HG03039 (cell line): ENCODE data around the gene ZEB2.

ENCODE experiments used
- ATAC-seq: cut with Tn5 transposase; IDR thresholded peaks from one replicate; pipeline ENCODE4 v1.9.1; 2021; ENCODE audit warnings: mild to moderate bottlenecking, moderate library complexity; ENCODE audit not compliant: unreplicated experiment

The ZEB2 gene

GRCh38 chr2:144401036-144401435 lies 118.9 kb downstream of the ZEB2 start:
- ATAC-seq: no peak

GRCh38 chr2:144396318-144396717 lies 123.6 kb downstream of the ZEB2 start:
- no peak for ATAC-seq

GRCh38 chr2:144390424-144391020 lies 129.4 kb downstream of the ZEB2 start:
- no peak for ATAC-seq

- ATAC-seq: no peak
Measured at GRCh38 chr2:144389930-144390311, 130.0 kb downstream of the ZEB2 start.

- no peak for ATAC-seq
Measured at GRCh38 chr2:144389151-144389929, 130.6 kb downstream of the ZEB2 start.

- ATAC-seq: no peak
Measured at GRCh38 chr2:144385381-144385780, 134.5 kb downstream of the ZEB2 start.

- no peak for ATAC-seq
Measured at GRCh38 chr2:144383571-144384100, 136.3 kb downstream of the ZEB2 start.

- peak; percentile 93 for ATAC-seq
Measured at GRCh38 chr2:144382849-144383248, 137.1 kb downstream of the ZEB2 start.

- ATAC-seq: no peak
Measured at GRCh38 chr2:144381716-144382115, 138.2 kb downstream of the ZEB2 start.

- no peak for ATAC-seq
Measured at GRCh38 chr2:144379851-144380311, 140.0 kb downstream of the ZEB2 start.

- ATAC-seq: no peak
Measured at GRCh38 chr2:144378551-144378950, 141.4 kb downstream of the ZEB2 start.

GRCh38 chr2:144377914-144378313 lies 142.0 kb downstream of the ZEB2 start:
- ATAC-seq: no peak

GRCh38 chr2:144376926-144377325 lies 143.0 kb downstream of the ZEB2 start:
- no peak for ATAC-seq

- ATAC-seq: no peak
Measured at GRCh38 chr2:144376460-144376859, 143.5 kb downstream of the ZEB2 start.

- ATAC-seq: peak; percentile 58
Measured at GRCh38 chr2:144374163-144374661, 145.7 kb downstream of the ZEB2 start.

- no peak for ATAC-seq
Measured at GRCh38 chr2:144372410-144373080, 147.4 kb downstream of the ZEB2 start.

GRCh38 chr2:144370937-144371584 lies 148.9 kb downstream of the ZEB2 start:
- no peak for ATAC-seq

- no peak for ATAC-seq
Measured at GRCh38 chr2:144369416-144369815, 150.5 kb downstream of the ZEB2 start.

GRCh38 chr2:144366825-144367429 lies 153.0 kb downstream of the ZEB2 start:
- ATAC-seq: no peak

GRCh38 chr2:144364944-144365738 lies 154.8 kb downstream of the ZEB2 start:
- ATAC-seq: peak; percentile 93
